Measurements from ENCODE around the gene PEAR1.

DNA sequence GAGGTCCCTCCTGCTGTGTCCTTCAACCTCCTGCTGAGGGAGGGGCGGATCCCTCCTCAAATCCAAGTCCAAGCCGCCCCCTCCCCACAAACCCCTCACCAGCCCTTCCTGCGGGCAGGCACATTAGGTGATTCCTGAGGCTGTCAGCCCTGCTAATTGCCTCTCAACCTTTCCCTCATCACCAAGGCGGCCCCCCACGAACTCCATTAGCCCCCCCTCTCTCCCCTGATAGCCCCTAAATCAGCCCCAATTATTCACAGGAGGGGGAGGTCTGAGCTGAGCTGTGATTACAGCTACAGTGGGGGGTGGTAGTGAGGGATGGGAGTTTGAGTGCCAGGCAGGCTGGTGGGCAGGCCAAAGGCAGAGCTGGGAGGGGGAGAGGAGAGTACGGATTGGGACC lies 5.8 kb upstream of the PEAR1 start:
- TF ChIP-seq, protein P1, sequence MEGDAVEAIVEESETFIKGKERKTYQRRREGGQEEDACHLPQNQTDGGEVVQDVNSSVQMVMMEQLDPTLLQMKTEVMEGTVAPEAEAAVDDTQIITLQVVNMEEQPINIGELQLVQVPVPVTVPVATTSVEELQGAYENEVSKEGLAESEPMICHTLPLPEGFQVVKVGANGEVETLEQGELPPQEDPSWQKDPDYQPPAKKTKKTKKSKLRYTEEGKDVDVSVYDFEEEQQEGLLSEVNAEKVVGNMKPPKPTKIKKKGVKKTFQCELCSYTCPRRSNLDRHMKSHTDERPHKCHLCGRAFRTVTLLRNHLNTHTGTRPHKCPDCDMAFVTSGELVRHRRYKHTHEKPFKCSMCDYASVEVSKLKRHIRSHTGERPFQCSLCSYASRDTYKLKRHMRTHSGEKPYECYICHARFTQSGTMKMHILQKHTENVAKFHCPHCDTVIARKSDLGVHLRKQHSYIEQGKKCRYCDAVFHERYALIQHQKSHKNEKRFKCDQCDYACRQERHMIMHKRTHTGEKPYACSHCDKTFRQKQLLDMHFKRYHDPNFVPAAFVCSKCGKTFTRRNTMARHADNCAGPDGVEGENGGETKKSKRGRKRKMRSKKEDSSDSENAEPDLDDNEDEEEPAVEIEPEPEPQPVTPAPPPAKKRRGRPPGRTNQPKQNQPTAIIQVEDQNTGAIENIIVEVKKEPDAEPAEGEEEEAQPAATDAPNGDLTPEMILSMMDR (IDR thresholded peaks at IDR 0.05; ENCODE audit: control extremely low read depth in 1 of 3, insufficient read depth in 1 of 3, low read depth in 1 of 3, low read length in 3 of 3) = no peak
- TF ChIP-seq EZH2 (IDR thresholded peaks at IDR 0.05; ENCODE audit: low read depth, low read length, severe bottlenecking) (no peak), RFX5 (IDR thresholded peaks at IDR 0.05; ENCODE audit: borderline replicate concordance, low read depth, low read length) (no peak), BCL11A (IDR thresholded peaks at IDR 0.05; ENCODE audit: low read depth in 2 of 2, low read length in 2 of 2) (no peak)
